ENCODE data around the gene DTNB.
"Not testable (repeated sequence)": the region's sequence is repeated elsewhere in the genome, so short reads cannot be mapped to it uniquely, and the experiment has no call there.

The DTNB gene

DNA sequence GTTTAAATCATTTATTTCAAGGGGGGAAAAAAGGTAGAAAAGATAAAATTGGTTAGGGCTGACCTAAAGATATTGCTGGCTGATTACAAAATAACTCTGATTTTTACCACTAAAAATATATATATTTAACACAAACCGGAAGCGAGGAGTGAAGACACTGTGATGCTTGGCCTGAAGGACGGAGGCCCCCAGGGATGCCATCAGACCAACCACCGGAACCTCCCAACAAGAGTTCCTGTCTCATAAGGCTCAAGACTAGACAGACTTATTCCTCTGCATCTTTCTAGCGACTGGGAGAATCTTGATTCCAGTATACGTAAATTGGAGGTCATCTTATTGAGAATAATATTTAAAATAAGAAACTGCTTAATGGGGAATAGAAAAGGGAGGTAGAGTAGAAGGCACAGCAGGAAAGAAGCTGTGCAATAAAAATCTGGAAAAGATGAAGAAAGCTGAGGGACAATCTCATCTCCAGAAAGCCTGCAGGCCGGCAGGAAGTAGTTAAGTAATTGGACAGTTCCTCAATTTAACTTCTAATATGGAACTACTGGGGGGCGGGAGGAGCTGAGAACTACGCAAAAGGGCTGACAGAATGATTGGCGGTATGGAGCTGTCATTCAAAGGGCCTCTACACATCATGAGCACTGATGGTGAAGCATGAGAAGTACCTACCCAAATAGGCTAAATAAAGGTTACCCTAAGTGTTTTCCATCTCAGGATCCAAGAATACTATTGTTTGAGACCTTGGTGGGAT lies 91.1 kb downstream of the DTNB start:
- no peak for DNase-seq

GRCh38 chr2:25576596-25576995 lies 96.8 kb downstream of the DTNB start:
- DNase-seq, result no peak

GRCh38 chr2:25572638-25573037 lies 100.7 kb downstream of the DTNB start:
- no peak for DNase-seq

- DNase-seq, result no peak
Observed at GRCh38 chr2:25570161-25570845, 103.1 kb downstream of the DTNB start.

- DNase-seq, result no peak
Observed at GRCh38 chr2:25567406-25567805, 106.0 kb downstream of the DTNB start.

DNA sequence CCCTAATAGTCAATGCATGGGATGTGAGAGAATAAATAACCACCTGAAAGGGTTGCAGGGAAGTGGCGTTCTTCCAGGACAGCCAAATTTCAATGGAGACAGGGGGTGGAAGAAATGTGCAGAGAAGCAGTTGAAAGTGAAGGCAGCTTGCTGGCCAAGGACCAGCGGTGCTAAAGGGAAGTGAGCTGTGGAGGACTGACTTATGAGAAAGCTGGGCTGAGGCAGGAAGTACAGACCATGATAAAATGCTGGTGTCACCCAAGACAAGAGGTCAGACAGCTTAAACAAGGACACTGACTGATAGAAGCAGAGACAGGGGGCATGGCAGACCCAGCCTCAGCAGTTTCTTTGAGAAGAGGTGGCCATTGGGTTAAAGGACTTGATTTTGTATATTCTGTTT lies 106.7 kb downstream of the DTNB start:
- no peak for DNase-seq

GRCh38 chr2:25566094-25566493 lies 107.3 kb downstream of the DTNB start:
- no peak for DNase-seq

- DNase-seq, result no peak
Observed at GRCh38 chr2:25561136-25561850, 112.1 kb downstream of the DTNB start.

GRCh38 chr2:25559148-25559547 lies 114.2 kb downstream of the DTNB start:
- DNase-seq, result no peak

GRCh38 chr2:25558262-25558661 lies 115.1 kb downstream of the DTNB start:
- DNase-seq, result no peak

- DNase-seq, result no peak
Observed at GRCh38 chr2:25557179-25558036, 116.0 kb downstream of the DTNB start.

DNA sequence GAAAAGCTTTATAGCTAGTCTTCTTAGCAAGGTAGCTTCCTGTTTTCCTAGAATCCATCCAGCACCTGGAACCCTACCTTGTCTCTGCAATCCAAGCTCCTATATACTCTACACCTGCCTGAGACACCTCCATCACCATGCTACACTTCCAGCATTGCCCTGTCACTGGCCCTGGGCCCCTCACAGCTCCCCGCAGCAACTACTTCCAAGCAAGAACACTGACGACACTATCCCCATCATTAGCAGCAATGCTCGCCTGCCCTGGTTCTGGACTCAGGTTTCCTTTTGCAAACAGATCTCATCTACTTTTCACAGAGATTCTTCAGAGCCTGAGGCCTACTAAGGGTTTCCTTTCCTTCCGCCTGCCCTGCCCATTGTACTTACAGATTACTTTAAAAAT lies 121.1 kb downstream of the DTNB start:
- DNase-seq, result no peak

DNA sequence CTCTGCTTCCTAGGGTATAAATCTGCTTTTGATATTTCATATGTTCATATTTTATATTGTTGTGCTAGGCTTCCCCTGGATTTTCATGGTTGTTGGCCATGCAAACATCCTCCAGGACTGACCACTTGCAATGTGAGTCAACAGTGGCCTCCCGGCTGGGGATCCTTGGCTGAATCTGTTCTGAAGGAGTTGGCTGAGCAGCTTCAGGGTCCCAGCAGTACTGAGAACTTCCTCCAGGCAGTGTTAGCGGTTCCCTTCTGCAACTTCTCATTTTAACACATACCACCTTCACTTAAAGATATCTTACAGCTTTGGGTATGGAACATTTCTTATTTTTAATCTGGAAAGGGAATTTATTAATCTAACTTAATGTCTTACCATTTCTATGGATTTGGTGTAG lies 122.1 kb downstream of the DTNB start:
- no peak for DNase-seq

DNA sequence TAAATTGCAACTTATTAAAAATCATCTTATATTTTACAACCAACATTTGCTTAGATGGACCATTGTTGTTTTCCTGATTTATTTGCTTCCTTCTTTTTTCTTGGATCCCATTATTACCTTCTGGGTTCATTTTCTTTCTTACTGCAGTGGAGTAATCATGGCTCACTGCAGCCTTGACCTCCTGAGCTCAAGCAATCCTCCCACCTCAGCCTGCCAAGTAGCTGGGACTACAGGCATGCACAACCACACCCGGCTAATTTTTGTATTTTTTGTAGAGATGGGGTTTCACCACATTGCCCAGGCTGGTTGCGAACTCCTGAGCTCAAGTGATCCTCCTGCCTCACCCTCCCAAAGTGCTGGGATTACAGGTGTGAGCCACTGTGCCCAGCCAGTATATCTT lies 123.8 kb downstream of the DTNB start:
- DNase-seq, result not testable (repeated sequence)

DNA sequence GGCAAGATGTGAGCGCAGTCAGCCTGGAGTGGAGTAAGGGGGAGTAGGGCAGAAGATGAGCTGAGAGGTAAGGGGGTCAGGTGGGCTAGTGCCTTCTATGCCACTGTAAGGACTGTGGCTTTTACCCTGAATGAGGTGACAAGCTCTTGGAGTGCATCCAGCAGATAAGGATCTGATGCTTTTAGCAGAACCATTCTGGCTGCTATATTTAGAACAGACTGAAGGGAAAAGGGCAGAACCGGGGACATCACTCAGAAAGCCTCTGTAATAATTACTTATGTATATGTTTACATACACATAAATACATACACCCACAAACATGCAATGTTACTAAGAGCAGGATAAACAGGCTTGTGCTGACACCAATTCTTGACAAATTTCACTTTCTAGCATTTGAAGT lies 124.8 kb downstream of the DTNB start:
- DNase-seq, result no peak

DNA sequence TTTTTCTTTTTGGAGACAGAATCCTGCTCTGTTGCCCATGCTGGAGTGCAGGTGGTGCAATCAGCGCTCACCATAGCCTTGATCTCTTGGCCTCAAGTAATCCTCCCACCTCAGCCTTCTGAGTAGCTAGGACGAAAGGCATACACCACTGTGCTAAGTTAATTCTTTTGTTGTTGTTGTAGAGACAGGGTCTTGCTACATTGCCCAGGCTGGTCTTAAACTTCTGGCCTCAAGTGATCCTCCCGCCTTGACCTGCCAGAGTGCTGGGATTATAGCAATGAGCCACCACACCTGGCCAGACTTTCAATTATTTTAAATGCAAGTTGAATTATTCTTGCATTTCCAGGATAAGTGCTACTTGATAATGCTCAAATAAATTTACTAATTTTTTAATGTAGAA lies 126.5 kb downstream of the DTNB start:
- no peak for DNase-seq

DNA sequence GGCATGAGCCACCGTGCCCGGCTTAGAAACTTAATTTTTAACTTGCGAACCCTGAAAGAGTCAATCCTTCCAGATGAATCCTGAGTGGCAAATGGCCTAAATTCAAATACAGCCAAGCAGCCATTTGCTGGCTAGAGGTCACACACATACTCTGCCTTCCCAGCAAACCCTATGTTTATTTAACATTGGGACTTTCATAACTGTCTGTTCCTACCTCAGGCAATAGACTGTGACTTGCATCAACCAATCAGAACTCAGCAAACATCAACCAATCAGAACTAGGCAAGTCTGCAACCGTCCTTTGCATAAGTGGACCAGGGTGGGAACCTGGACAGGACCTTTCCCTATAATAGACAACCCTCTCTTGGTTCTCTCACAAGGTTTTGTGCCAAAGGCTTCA lies 127.5 kb downstream of the DTNB start:
- DNase-seq, result no peak

- no peak for DNase-seq
Observed at GRCh38 chr2:25544445-25544844, 128.9 kb downstream of the DTNB start.

- DNase-seq, result no peak
Observed at GRCh38 chr2:25543939-25544338, 129.4 kb downstream of the DTNB start.

DNA sequence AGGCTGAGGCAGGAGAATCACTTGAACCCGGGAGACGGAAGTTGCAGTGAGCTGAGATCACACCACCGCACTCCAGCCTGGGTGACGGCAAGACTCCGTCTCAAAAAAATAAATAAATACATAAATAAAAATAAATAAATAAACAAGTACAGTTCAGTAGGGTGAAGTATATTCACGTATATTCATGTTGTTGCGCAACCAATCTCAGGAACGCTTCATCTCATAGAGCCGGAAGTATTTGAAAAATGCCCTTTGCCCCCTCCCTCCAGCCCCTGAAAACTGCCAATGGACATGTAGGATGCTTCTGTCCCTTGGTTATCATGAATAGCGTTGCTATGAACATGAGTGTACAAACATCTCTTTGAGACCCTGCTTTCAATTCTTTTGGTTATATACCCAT lies 132.0 kb downstream of the DTNB start:
- DNase-seq, result no peak

GRCh38 chr2:25539136-25539535 lies 134.2 kb downstream of the DTNB start:
- DNase-seq, result no peak

DNA sequence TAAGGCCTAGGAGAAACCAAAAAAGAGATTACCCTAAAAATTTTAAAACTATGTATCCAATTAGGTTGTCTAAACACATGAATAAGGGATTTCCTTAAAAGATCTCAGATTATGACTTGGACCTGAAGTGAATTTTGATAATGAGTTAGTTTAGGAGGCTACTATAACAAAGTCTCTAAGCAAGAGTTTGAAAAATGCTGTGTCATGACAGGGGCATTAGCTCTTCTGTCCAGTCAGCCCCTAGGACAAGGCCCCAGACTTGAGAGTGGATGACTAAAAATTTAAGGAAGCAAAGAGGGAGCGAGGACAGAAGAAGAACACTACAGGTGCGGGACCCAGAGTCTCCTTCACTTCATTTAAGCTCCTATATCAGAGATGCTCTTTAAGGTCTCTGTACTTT lies 135.9 kb downstream of the DTNB start:
- no peak for DNase-seq

Measured in activated CD8-positive, alpha-beta memory T cell treated with anti-CD3 and anti-CD28 coated beads, Interleukin-2, amount 50 U/mL, for 48 hours (primary cell).